ENCODE results near the gene GJA4. TPM values are rescaled to one million over a fixed set of nuclear protein-coding genes. Genes with fewer than 3 reads are reported as not detected.

Gene GJA4
- total and polyA plus RNA-seq, 2 of the 13 experiments (the other 11 are each of a cell fraction or from before 2014, with no cell fraction given): not detected

GRCh38 chr1:34825455-34826091, 32.8 kb downstream of the GJA4 start (continued):
- peak; percentile 77; the same call in 1 of the 2 replicates for TF ChIP-seq TFAP4 (IDR thresholded peaks at IDR 0.05; ENCODE audit: borderline replicate concordance, low read depth)
- TF ChIP-seq TCF7 (IDR thresholded peaks at IDR 0.05; ENCODE audit: low read depth): no peak
- TF ChIP-seq, protein P1, sequence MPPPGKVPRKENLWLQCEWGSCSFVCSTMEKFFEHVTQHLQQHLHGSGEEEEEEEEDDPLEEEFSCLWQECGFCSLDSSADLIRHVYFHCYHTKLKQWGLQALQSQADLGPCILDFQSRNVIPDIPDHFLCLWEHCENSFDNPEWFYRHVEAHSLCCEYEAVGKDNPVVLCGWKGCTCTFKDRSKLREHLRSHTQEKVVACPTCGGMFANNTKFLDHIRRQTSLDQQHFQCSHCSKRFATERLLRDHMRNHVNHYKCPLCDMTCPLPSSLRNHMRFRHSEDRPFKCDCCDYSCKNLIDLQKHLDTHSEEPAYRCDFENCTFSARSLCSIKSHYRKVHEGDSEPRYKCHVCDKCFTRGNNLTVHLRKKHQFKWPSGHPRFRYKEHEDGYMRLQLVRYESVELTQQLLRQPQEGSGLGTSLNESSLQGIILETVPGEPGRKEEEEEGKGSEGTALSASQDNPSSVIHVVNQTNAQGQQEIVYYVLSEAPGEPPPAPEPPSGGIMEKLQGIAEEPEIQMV (CRISPR knock-in tag; IDR thresholded peaks at IDR 0.05; ENCODE audit: low read depth): 0 out of 2 replicates have a peak, but pooled peaks have one; percentile 44
- TF ChIP-seq MXI1 (IDR thresholded peaks at IDR 0.05; ENCODE audit: borderline replicate concordance, low read depth, low read length): peak; percentile 48; the same call in 1 of the 3 replicates
- peak; percentile 84; the same call in 1 of the 2 replicates for TF ChIP-seq MTA1 (CRISPR knock-in tag; IDR thresholded peaks at IDR 0.05; ENCODE audit: borderline replicate concordance)
- TF ChIP-seq PAWR (CRISPR knock-in tag; IDR thresholded peaks at IDR 0.05; ENCODE audit: borderline replicate concordance): no peak
- peak; percentile 96 for TF ChIP-seq HNRNPL (IDR thresholded peaks at IDR 0.05; ENCODE audit: low read depth, low read length)
- peak; percentile 84; the same call in 1 of the 2 replicates for TF ChIP-seq TBX2 (CRISPR knock-in tag; IDR thresholded peaks at IDR 0.05; ENCODE audit: borderline replicate concordance)
- TF ChIP-seq MTF1 (CRISPR knock-in tag; IDR thresholded peaks at IDR 0.05): no peak
- TF ChIP-seq FOXM1 (CRISPR knock-in tag; IDR thresholded peaks at IDR 0.05): no peak
- TF ChIP-seq ZNF180 (CRISPR knock-in tag; IDR thresholded peaks at IDR 0.05; ENCODE audit: borderline replicate concordance, low read depth): no peak
- TF ChIP-seq NFE2L2 (IDR thresholded peaks at IDR 0.05; ENCODE audit: low read length): no peak
- TF ChIP-seq TCF12 (IDR thresholded peaks at IDR 0.05): no peak
- 0 out of 2 replicates have a peak, but pooled peaks have one; percentile 29 for TF ChIP-seq TCF12 (CRISPR knock-in tag; IDR thresholded peaks at IDR 0.05)
- no peak for TF ChIP-seq NAIF1 (CRISPR knock-in tag; IDR thresholded peaks at IDR 0.05; ENCODE audit: borderline replicate concordance)
- TF ChIP-seq ZNF367 (CRISPR knock-in tag; IDR thresholded peaks at IDR 0.05; ENCODE audit: borderline replicate concordance): no peak
- TF ChIP-seq, protein P2, sequence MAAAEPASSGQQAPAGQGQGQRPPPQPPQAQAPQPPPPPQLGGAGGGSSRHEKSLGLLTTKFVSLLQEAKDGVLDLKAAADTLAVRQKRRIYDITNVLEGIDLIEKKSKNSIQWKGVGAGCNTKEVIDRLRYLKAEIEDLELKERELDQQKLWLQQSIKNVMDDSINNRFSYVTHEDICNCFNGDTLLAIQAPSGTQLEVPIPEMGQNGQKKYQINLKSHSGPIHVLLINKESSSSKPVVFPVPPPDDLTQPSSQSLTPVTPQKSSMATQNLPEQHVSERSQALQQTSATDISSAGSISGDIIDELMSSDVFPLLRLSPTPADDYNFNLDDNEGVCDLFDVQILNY (CRISPR knock-in tag; conservative IDR thresholded peaks at IDR 0.05): no peak
- TF ChIP-seq ZNF33A (CRISPR knock-in tag; IDR thresholded peaks at IDR 0.05; ENCODE audit: borderline replicate concordance): no peak
- no peak for TF ChIP-seq NFAT5 (CRISPR knock-in tag; IDR thresholded peaks at IDR 0.05)
- TF ChIP-seq GATA4 (IDR thresholded peaks at IDR 0.05; ENCODE audit: borderline replicate concordance, low read depth): peak; percentile 54; the same call in 1 of the 2 replicates

All from HepG2 (cell line).